ENCODE results near the gene OR10H2.
"Not testable (repeated sequence)": the region's sequence is repeated elsewhere in the genome, so short reads cannot be mapped to it uniquely, and the experiment has no call there.

The OR10H2 gene

DNA sequence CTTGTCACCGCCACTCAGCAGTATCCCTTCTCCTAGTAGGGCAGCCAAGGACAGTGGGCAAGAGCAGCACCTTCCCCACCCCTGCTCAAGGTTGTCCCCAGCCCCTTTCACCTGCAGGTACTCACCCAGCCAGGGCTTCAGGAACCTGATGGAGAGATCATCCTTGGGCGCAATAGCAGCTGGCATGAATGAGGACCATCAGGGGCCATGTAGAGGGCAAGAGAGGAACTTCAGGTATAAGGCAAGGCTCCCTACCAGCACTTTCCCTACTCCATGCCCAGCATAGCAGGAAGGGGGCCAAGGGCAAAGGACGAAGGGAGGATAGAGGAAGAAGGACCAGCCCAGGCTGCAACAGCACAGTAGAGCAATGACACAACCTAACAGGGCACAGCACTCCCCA, 46.3 kb downstream of the OR10H2 start:
- not testable (repeated sequence) for DNase-seq

- DNase-seq: no peak
Measured at GRCh38 chr19:15775249-15775648, 47.4 kb downstream of the OR10H2 start.

- DNase-seq: no peak
Measured at GRCh38 chr19:15776264-15776663, 48.4 kb downstream of the OR10H2 start.

DNA sequence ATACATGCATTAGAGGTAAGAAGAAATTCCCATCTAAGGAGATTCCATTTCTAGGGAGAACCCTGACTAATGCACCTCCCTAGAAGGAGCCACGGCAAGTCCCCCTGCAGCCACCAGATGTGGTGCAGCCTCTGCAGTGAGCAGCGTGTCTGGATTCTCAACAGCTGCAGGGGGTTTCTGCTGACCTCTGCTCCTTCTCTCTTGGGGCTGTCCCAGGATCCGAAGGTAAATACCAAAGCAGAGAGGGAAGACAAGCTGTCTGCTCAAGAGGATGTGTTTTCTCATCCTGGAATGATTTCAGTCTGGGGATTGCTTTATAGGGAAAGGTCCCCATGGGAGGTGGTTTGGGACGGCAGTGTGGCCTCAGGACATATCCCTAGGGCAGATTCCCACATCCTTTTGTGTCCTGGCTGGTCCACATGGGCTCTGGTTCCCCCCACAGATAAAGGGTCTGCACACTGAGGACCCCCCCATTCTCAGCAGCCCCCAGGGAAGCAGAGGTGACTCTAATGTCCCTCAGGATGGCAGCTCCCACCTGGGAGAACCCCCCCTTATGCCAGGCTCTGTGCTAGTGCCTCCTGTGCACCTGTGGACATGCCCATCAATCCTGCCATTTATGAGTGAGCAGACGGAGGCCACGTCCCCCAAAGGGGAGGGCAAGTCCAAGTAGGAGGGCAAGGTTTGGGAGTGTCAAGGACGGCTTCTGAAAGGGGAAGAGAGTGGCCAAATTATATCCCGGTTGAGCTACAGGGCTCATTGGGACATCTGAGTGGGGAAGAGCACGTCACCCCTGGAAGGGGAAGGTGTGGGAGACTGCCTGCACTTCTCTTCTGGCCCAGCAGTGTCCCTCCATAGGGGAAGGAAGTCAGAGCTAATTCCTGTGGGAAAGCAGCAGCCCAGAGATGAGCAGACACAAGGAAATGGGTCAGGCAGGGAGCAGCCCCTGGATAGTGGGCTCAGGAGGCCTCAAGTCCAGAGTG, 49.5 kb downstream of the OR10H2 start:
- no peak for DNase-seq

All from stimulated activated CD4-positive, alpha-beta T cell treated with anti-CD3 and anti-CD28 coated beads, Interleukin-15, amount 100 ng/mL, for 24 hours (primary cell).